Fibroblast of the conjunctiva (primary cell): Measurements from ENCODE around the gene PRKCZ.

Experiments
- DNase-seq: peaks from one replicate; pipeline ENCODE4 v3.0.0-alpha.2; 2010; ENCODE audit warnings: low read depth

PRKCZ gene

DNA sequence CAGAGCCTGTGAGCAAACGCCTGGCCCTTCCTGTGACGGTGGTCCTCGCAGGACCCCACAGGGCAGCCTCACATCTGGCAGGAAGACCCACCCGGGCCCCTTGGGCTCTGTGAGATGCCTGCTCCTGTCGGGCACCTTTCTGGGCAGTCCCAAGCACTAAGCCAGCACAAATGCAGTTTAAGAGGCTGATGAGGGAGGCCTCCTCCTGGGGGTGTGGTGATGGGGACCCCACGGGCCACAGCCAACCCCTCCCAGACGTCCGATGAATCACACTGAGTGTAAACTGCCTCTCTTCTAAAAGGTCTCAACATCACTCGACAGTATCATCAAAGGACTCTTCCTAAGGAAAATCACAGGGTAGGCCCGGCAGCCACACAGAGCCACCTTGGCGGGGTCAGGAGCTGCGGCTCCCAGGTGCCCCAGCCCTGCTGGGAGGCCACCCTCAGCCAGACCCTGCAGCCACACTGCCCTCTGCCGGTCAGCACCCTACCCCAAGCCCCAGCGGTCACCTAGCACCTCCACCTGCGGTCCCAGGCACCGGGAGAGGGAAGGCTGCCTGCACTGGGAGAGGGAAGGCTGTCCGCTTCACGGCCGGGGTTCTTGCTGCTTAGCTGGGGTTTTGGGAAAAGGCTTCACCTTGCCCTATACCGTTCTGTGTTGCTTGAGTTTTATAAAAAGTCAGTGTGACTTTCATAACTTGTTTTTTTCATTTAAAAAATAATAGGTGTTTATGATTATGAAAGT, 3.9 kb upstream of the PRKCZ start:
- no peak for DNase-seq

DNA sequence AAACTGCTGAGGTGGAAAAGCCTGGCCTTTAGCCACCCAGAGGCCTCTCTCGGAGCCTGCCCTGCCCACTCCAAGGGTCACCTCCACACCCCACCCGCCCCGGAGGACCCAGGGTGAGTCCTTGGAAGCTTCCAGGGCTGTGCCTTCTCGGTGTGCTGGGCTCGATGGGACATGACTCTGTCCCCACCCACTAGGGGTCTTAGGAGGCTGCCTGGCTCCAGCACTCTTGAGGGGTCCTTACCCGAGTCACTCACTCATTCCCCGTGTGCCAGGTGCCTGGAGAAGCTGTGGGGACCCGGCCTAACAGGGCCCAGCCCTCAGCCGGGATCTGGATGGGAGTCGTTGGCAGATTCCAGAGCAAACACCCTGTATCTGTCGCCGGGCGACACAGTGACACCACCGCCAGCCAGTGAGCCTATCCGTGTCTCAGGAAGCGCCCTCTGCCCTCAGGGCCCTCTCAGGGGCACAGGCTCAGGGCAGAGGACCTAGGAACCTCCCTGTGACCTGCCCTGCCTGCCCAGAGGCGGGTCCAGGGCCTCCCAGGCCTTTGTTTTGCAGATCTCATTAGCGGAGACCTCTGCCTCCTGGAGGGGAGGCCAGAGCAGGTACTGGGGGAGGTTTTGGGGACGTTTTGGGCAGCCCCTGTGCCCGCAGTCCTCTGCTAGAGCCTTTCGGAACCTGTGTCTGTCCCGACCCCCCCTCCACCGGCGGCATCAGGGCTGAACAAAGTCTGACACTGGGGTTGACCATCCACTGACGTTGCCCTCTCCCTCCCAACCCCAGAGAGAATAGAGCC, 3.1 kb upstream of the PRKCZ start:
- no peak for DNase-seq

DNA sequence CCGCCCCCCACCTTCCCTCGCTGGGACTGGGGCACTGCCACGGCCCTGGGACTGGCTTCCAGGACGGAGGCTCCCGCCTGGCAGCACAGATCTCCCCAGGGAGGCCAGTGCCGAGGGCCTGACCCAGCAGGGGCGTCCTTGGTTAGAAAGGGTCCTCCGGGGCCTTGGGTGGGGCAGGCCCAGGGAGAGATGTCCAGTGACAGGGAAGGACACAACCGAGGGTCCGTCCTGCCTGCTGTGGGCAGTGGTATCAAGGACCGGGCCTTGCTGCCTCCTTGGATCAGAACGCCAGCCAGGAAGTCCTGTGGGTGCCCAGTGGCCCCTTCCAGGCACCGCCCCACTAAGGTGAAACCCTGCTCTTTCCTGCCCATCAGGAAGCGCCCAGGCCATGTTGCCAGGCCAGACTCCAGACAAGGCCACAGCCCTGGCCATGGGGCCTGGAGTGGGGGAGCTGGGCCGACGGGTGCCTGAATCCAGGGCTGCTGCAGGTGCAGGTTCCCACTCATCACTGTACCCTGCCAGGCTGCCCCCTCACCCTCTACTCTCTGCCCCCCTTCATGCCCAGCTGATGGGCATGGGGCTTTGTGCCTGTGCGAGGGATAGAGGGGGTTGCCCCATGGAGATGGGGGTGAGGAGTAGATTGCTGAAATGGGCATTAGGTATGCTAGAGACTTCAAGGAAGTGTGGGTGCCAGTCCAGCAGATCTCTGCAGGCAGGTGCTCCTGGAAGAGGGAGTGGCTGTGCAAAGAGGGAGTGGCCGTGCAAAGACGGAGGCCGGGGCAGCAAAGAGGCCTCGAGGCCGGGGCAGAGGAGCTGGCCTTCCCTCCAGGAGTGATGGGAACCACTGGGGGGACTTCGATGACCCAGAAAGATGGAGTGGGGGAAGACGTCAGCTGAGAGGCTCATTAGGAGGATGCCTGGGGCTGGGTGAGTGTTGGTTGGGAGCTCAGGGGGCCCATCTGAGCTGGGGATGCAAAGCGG, 2.2 kb upstream of the PRKCZ start:
- no peak for DNase-seq

DNA sequence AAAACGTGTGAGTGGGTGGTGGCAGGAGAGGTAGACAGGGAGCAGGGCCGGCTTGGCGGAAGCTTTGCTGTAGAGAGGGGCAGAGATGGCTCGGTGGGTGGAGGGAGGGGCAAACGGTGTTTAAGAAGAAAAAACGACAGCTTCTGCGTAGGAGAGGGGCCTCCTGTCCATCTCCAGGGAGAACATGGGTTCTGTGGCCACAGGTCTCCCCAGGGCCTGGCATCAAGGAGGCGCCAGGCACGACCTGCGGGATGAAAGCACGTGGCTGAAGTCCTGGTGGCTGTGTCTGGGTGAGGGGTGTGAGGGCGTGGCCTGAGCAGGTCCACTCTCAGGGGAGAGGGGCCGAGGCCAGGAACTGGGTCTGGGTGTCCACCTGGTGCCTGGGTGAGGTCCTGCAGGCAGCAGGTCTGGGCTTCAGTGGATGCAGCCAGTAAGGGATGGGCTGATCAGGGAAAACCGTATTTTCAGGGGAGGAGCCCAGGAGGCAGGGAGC, 940 bp upstream of the PRKCZ start:
- no peak for DNase-seq

DNA sequence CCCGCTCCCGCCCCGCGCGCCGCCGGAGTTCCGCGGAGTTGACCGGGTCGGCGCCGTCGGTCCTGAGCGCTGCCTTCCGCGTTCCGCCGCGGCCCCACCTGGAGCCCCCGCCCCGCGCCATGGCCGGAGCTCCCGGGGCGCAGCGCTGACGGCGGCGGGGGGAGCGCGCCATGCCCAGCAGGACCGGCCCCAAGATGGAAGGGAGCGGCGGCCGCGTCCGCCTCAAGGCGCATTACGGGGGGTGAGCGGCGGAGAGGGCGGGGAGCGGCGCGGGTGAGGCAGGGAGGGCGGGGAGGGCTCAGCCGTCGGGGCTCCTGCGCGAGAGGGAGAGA, 216 bp downstream of the PRKCZ start:
- DNase-seq = no peak

DNA sequence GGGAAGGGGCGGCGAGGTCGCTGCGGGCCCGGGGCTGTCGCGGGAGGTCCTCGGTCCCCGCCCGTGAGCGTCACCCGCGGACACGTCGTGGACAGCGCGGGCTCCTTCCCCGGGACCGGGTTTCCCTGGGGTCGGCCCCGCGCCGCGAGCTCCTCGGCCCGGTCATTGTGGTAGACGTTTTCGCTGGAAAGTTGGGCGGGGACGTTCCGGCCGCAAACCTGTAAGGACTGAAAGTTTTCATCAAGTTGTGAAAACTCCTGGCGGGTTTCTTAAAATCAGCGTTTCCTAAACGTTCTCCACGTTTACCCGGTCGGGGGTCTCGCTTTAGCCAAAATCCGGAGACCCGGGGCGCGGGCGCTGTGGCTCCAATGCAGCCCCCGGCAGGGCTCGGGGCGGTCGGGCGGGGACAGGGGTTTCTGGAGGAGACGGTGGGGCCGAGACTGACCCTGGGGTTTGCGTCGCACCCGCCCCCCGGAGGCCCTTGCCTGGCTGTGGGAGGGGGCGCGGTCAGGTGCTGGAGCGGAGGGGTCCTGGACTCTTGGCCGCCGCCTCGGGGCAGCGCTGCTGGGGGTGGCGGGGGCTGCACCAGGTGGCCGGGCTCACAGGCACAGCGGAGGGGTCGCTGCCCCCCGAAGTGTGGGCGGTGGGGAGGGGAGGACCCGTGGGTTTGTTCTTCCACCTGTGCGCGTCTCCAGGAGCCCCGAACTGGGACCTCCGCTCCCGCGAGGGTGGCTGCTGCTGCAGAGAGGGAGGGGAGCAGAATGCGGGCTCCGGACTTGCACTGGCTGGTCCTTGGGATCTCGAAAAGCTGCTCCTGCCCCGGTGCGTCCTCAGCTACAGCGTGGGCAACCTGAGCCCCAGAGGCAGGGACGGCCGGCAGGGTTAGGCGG, 827 bp downstream of the PRKCZ start:
- DNase-seq = no peak

DNA sequence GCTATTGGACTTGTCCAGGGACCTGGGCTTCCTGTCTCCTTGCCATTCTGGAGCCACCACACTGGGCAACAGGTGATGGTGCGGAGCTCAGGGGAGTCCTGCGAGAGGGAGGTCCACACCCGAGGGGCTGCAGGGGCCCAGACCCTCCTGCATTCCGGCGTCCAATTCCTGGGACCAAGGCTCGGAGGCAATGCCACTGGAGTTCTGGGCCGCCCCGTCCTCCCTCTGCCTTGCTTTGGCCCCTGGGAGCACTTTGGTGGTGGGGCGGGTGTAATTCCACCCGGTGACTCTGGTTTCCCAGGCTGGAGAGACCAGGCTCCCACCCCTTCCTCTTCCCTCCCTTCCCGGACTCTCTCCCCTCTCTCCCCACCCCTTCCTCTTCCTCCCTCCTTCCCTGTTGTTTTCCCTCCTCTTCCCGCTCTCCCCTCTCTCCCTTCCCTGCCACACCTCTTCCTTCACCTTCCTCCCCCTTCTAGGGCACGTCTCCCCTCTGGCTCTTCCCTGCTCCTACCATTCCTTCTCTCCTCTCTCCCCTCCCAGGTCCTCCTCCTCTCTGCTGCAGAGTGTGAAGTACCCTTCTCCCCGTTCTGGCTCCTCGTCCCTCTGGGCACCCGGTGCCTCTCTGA, 2.0 kb downstream of the PRKCZ start:
- no peak for DNase-seq

DNA sequence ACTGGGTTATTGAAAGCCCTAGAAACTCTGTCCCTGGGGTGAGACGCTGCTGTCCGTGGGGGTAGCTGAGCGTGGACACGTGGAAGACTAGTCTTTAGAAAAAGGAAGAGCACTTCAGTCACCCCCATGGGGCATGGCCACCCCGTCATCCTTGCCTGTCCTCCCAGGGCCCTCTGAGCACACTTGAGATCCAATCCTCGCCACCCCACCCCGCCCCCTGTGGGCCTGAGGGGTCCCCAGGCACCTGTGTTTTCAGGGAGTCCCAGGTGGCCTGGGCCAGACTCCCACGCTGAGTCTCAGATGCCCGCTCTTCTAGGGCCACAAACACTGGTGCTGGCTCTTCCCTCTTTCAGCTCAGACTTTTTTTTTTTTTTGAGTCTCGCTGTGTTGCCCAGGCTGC, 2.5 kb downstream of the PRKCZ start:
- no peak for DNase-seq

DNA sequence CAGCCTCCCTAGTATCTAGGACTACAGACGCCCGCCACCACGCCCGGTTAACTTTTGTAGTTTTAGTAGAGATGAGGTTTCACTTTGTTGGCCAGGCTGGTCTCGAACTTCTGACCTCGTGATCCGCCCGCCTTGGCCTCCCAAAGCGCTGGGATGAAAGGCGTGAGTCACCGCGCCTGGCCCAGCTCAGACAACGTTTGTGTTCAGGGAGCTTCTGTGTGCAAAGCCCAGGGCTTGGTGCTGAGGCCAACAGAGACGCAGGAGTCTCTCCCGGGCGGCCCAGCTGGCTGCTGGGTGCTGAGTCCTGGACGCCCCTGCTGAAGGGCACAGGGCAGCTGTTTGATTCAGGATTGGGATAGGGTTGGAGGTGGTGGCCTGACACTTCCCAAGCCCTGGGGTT, 3.0 kb downstream of the PRKCZ start:
- DNase-seq = no peak

DNA sequence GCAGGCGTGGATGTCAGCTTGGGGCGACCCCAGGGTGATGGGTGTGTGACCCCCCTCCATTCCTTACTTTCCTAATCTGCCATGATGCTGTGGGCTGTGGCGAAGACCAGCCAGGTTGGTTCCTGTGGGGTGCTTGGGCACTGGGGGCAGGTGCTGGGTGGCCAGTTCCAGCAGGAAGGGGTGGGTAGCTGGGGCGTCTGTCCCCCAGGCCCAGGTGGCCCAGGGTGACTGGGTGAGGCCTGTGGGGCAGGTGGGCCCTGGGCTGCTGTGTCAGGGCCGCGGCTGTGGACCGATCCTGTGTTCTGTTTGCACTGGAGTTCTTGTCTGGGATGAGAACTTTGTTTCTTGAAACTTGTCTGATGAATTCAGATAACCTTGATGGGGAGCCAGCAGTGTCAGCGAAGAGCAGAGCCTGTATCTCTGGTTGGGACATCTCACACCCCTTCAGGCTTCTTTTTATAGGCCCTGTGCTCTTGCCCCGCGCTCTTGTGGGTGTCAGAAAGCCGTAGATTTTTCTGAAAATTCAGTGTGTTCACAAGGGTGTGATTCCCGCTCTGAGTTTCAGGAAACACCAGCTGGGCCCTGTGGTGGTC, 3.7 kb downstream of the PRKCZ start:
- DNase-seq = no peak

DNA sequence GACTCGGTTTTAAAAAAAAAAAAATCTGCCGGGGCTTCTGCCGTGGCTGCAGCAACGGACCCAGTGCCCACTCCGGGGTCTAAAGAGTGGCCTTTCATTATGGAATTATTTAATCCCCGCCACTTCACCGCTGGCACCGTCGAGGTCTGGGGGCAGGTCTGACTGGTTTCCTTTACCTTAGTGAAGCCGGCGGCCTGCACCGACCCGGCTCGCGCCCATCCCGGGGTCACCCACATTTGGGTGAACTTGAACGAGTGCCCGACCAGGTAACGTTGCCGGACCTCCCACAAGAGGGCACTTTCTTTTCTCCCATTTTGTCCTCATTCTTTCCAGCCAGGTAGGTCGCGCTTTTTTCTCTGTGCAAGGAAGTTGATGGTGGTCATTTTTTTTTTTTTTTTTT, 4.3 kb downstream of the PRKCZ start:
- no peak for DNase-seq

DNA sequence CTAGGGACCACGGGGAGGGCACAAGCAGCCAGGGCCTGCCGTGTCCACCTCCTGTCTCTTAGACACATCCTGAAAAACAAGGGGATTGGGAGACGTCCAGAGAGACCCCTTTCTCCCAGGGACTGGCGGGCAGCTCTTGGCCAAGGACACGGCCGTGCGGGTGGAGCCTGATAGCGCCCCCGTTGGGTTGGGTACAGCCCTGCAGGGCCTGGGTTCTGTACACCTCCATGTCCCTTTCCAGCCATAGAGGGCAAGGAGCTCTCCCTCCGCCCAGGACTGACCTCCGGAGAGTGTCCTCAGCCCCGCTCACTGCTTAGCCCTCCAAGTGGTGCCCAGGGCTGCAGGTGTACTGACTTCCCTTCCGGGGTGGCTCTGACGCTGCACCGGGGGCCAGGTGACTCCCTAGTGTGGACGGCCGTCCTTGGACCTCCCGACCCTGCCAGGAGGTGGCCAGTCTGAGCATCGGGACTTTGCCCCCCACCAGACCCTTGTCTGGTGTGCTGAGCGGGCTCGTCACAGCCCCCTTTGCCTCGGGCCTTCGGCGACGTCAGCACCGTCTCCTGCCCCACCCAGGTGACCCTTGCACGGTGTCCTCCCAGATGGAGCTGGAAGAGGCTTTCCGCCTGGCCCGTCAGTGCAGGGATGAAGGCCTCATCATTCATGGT, 5.8 kb downstream of the PRKCZ start:
- DNase-seq = no peak

DNA sequence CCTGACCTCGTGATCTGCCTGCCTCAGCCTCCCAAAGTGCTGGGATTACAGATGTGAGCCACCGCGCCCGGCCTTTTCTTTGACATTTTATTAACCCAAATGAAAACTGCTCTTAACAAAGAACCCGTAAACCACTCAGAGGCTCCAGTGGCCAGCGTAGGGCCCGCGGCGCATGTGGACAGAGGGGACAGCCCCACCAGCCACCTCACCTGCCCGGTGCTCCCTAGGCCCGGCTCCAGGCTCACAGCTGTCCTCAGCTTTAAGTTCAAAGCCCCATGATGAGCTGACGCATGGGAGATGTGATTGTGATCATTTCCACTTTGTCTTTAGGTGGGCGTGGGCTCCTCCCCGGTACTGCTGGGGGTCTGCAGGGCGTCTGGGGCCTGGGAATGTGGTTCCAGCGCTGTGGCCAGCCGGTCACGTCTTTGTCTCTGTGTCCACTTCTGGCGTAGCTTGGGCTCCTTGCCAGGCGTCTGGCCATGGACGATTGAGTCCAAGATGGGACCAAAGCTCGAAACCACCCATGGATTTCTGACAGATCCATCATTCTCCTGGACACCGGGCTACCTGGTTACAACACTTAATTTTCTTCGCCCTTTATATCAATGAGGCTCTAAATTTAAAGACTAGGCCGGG, 6.9 kb downstream of the PRKCZ start:
- DNase-seq = no peak

DNA sequence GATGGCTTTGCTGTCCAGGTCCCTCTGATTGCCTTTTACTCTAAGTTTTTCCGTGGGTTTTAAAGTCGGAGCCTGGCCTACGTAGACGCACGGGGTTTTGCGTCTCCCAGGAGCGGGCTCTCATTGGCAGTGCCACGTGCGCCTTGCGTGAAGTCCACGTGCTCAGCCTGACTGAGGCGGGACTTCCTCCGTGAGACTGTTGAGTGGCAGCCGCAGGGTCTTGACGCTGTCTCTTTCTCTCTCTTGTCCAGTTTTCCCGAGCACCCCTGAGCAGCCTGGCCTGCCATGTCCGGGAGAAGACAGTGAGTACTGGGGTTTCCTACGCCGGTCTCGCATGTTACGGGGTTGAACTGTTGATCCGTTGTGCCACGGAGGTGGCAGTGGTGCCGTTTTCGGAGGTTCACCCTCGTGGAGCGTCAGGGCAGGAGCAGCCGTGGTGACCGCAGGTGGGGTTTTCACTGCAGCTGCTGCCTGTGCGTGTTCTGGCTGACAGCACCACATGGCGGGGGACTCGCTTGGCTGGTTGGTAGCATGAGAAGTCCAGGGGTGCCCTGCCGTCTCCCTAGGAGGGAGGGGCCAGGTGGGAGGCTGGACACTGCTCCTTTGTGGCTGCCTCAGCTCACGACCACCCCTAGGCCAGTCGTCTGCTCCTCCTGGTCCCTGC, 9.2 kb downstream of the PRKCZ start:
- DNase-seq = no peak

DNA sequence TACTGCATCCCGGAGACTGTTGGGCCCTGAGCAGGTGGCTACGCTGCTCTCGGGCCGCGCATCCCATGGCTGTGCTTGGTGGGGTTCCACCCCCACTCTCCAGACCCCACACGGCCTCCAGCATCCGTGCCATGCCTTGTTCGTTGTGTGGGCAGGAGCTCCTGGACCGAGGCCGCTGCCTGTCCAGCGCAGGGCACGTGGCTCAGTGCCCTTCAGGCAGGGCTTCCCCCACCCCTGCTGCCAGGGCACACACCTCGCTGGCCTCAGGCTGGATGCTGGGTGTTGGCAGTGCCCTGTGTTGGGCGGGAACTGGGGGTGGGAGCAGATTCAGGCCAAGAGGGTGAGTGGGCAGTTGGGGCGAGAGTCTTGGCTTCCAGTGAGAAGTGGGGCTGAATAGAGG, 9.9 kb downstream of the PRKCZ start:
- no peak for DNase-seq

DNA sequence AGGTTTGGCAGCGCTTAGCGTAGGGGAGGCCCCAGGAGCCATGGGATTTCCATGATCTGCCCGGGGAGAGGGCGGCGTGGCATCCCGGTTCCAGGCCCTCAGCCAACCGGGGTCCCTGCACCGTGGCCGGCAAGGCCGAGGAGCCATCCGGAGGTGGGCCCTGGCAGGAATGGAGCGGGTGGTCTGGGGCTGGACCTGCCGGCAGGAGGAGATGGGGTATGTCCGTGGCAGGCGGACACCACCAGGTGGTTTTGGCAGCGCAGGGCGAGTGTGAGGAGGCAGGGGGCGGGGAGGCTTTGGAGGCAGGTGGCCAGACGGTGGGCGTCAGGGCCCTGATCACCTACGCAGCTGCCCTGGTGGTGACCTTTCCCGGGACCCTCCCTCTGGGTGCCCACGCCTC, 10.3 kb downstream of the PRKCZ start:
- DNase-seq = no peak

DNA sequence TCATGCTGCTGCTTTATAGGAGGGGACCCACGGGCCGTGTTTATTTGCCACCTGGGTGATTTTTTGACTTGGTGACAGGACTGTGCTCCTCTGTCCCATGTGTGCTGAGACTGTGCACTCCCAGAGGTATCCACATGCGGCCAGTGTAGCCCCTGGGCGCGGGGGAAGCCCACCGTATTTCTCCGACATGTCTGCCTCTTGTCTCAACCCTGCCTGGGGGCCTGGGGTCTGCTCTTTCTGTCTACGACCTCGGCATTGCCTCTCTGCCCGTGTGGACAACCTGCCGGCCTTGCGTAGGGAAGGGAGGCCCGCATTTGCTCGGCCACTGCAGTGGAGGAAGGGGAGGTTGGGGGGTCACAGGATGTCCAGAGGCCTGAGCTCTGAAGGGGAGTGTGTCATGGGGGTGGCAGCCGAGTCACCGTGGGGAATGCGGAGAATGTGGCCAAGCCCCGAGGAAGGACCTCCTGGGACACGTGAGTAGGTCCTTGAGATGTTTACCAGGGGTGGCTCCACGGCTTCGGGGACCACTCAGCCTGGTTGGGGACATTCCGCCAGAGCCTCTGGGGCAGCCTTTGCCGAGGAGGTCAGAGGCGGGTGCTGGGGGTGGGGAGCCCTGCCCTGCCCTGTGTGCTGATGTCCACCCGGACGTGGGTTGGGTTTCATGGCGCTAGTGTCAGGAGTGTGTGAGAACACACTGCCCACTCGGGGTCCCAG, 11.0 kb downstream of the PRKCZ start:
- no peak for DNase-seq

DNA sequence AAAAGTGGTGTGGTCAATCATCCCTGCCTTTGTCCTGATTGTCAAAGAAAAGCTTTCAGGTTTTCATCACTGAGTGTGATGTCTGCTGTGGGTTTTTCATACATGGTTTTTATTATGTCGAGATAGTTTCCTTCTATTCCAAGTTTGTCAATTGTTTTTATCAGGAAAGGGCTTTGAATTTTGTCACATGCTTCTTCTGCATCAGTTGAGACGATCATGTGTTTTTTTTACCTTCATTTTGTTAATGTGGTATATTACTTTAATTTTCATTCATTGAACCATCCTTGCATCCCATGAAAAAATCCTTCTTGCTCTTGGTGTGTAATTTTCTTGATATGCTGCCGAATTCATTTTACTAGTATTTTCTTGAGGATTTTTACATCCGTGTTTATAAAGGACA, 15.5 kb downstream of the PRKCZ start:
- no peak for DNase-seq
